Measurements from ENCODE around the gene IFNL2.
"Not testable (repeated sequence)": the region's sequence is repeated elsewhere in the genome, so short reads cannot be mapped to it uniquely, and the experiment has no call there.

IFNL2 gene

DNA sequence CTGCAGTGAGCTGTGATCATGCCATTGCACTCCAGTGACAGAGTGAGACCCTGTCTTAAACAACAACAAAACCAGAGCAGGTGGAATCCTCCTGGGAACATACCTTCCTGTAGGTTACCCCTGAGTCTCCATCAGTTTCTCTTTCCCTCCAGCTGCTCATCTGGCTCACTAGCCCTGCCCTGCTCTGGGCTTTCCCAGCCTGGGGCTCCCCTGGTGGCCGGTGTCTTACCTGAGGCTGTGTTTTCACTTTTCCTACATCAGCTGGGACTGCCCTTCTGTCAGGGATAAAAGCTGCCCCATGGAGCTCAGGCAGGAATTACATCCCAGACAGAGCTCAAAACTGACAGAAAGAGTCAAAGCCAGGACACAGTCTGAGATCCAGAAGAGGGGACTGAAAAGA is at the start of gene IFNL2:
Gene IFNL2 (plus strand): TSS at position 312 of the 400 bp plus-strand sequence. CDS start 173 bp downstream, outside the sequence.
- not testable (repeated sequence) for DNase-seq (ENCODE audit: insufficient read length, low spot score); FAIRE-seq

DNA sequence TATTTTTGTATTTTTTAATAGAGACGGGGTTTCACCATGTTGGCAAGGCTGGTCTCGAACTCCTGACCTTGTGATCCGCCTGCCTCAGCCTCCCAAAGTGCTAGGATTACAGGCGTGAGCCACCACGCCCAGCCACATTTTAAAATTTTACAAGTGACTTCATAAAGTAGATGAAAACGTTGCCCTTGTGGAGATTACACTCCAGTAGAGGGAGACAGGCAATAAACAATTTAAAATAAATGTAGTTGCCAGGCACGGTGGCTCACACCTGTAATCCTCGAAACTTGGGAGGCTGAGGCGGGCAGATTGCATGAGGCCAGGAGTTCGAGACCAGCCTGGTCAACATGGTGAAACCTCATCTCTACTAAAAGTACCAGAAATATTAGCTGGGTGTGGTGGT is 49.1 kb upstream of the IFNL2 start:
- not testable (repeated sequence) for FAIRE-seq; DNase-seq (ENCODE audit: insufficient read length, low spot score)

DNA sequence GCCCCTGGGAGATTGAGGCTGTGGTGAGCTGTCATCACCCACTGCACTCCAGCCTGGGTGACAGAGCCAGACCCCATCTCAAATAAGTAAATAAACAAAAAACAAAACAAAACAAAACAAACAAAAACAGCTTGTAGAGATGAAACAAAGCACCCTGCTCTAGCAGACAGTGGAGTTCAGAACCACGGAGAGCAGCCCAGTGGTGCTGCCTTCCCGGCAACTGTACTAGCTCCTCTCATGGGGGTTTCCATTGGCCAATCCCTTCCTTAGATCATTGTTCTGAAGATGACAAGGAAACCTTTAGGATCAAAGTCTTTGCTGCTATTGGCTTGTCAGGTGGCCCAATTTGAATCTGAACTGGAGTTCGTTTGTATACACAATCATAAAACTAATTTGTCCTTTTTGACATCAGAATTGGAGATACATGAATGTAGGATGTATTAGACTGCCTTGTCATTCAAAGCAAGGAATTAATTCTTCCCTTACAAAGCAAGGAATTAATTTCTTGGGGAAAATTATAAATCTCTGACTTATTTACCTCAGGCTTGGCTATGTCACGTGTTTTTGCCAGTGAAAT is 44.4 kb upstream of the IFNL2 start:
- DNase-seq (ENCODE audit: insufficient read length, low spot score) (no peak), FAIRE-seq (no peak)

DNA sequence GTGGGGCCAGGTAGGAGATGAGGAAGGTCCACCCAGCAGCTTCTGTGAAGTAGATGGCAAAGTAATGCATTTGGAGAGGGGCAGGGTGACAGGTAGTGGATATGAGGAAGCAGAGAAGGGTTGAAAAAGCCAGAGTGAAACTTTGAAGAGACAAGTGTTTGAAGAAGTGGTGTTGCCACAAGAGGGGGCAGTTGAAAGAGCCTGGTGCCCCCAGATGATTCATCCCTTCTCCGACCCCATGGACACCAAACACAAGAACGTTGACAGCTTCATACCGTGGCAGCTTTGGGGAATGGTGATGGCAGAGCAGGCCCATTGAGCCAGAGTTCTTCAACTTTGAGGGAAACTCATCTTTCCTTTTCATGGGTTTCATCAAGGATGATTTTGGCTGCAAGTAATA is 43.3 kb upstream of the IFNL2 start:
- FAIRE-seq (no peak), DNase-seq (ENCODE audit: insufficient read length, low spot score) (no peak)

DNA sequence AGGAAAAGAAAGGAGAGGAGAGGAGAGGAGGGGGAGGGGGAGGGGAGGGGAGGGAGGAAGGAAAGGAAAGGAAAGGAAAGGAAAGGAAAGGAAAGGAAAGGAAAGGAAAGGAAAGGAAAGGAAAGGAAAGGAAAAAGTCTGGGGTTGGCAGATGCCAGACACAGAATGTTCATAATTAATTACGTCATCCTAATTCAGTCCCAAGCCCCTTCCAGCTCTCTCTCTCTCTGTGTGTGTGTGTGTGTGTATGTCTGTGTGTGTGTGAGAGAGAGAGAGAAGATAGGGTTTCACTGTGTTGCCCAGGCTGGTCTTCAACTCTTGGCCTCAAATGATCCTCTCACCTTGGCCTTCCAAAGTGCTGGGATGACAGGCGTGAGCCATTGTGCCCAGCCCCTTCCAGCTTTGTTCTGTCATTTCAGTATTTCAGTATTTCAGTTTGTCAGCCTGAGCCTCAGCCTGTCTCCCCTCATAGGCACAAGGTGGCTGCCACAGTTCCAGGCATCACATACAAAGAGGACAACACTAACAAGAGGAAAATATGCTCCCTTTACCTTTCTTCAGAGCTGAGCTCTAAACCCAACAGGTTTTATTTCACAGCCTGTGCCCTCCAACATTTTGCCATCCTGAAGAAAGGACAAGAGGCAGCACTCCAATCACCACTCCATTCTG is 38.0 kb upstream of the IFNL2 start:
- no peak for FAIRE-seq
- DNase-seq (ENCODE audit: insufficient read length, low spot score) = no peak

DNA sequence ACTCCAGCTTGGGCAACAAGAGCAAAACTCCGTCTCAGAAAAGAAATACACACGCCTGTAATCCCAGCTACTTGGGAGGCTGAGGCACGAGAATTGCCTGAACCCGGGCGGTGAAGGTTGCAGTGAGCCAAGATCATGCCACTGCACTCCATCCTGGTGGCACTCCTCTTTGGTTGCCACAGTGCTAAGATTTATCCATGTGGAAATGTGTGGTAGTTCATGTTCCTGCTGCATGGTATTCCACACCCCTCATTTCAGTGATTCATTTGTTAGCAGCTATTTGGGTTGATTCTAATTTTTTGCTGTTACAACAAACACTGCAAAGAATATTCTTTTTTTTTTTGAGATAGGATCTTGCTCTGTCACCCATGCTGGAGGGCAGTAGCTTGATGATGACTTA is 35.5 kb upstream of the IFNL2 start:
- DNase-seq (ENCODE audit: insufficient read length, low spot score) (no peak), FAIRE-seq (no peak)

DNA sequence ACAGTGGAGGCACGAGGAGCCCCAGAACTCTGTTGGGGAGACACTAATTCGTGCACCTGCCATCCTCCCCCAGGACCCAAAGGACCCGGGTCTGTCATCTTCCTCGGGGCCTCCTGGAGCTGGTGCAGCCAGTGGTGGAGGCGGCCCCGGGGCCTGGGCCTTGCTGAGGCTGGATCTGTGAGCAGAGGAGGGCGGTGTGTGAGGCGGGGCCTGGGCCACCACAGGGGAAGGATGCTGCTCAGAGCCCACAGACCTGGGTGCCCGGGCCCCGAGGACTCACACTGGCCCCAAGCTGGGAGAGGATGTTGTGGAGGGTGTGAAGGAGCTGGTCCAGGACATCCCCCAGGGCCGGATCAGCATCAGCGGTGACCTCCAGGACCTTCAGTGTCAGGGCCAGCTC is 31.7 kb upstream of the IFNL2 start:
- FAIRE-seq = no peak
- DNase-seq (ENCODE audit: insufficient read length, low spot score) = no peak

DNA sequence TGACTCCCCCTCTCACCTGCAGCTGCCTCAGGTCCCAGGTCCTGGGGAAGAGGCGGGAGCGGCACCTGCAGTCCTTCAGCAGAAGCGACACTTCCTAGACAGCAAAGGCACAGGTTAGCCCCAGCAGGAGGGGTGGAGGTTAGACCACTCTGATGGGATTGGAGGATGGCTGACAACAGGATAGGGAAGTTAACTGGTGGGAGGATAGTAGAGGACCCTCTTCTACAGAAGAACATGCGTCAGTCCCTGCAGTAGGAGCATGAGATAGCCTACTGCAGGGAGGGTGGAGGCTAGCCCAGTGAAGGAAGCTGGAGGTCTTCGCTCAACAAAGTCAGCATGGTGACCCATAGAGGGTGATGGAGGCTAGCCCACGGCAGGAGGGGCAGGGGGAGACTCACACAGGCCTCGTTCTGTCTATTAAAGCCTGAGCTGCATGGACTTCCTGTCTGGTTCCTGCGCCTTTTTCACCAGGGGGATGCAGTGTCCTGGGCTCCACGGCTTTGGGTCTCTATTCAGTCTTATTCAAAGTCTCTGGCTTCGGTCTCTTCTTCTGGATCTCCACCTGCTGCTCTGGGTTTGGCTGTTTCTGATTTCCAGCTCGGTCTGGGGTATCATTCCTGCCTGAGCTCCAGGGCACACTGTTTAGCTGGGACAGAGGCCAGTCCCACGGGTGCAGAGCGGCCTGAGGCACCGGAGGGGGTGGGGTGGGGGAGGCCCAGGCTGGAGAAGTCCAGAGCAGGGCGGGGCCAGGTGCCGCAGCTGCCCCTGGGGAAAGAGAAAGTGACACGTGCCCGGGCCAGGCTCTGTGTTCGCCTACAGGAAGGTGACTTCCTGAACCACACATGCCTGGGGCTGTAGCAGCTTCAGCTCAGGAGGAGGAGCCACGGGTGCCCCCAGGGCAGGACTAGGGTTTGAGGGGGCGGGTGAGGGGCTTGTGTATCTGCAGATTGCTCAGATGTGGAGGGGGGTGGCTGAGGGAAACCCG is 30.7 kb upstream of the IFNL2 start:
- DNase-seq (ENCODE audit: insufficient read length, low spot score) (peak; percentile 52), FAIRE-seq (peak; percentile 91)

DNA sequence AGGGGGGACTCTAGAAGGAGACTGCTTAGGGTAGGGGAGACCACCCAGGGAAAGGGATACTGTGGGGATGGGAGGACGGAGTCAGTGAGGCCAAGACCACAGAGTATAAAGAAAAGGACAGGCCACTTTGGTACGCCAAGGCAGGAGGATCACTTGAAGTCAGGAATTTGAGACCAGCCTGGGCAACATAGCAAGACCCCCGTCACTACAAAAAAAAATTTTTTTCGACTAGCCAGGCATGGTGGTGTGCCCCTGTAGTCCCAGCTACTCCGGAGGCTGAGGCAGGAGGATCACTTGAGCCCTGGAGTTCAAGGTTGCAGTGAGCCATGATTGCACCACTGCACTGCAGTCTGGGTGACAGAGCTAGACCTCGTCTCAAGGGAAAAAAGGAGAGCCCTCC is 30.0 kb upstream of the IFNL2 start:
- FAIRE-seq (no peak), DNase-seq (ENCODE audit: insufficient read length, low spot score) (no peak)

DNA sequence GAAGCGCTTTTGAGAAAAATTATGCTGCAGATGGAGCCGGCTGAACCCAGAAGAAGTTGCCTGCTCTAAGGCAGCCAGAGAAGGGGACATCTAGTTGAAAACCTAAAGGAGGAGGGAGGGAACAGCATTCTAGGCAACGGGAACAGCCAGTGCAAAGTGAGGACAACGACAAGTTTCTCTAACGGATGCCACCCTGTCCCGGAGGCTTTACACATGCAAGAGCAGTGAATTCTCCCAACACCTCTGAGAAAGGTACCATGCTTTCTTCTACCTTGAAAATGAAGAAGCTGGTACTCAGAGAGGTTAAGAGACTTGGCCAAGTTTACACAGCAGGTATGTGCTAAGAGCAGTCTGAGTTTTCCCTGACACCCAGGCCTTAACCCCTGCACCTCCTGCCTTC is 29.3 kb upstream of the IFNL2 start:
- DNase-seq (ENCODE audit: insufficient read length, low spot score) (no peak), FAIRE-seq (no peak)

DNA sequence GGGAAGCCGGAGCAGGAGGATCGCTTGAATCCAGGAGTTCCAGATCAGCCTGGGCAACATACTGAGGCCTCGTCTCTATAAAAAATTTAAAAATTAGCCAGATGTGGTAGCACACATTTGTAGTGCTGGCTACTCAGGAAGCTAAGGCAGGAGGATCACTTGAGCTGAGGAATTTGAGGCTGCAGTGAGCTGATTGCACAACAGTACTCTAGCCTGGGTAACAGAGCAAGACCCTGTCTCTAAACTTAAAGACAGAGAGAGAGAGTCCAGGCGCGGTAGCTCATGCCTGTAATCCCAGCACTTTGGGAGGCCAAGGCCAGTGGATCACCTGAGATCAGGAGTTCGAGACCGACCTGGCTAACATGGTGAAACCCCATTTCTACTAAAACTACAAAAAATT is 27.8 kb upstream of the IFNL2 start:
- FAIRE-seq = no peak
- no peak for DNase-seq (ENCODE audit: insufficient read length, low spot score)

DNA sequence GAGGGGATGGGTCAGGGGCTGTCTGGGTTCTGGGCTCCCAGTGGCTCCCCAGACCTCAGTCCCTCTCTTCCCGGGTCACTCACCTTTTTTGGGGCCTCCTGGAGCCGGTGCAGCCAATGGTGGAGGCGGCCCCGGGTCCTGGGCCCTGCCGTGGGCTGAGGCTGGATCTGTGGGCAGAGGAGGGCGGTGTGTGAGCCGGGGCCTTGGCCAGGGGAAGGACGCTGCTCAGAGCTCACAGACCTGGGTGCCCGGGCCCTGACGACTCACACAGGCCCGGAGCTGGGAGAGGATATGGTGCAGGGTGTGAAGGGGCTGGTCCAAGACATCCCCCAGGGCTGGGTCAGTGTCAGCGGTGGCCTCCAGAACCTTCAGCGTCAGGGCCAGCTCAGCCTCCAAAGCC is 24.5 kb upstream of the IFNL2 start:
- DNase-seq (ENCODE audit: insufficient read length, low spot score); FAIRE-seq: not testable (repeated sequence)

DNA sequence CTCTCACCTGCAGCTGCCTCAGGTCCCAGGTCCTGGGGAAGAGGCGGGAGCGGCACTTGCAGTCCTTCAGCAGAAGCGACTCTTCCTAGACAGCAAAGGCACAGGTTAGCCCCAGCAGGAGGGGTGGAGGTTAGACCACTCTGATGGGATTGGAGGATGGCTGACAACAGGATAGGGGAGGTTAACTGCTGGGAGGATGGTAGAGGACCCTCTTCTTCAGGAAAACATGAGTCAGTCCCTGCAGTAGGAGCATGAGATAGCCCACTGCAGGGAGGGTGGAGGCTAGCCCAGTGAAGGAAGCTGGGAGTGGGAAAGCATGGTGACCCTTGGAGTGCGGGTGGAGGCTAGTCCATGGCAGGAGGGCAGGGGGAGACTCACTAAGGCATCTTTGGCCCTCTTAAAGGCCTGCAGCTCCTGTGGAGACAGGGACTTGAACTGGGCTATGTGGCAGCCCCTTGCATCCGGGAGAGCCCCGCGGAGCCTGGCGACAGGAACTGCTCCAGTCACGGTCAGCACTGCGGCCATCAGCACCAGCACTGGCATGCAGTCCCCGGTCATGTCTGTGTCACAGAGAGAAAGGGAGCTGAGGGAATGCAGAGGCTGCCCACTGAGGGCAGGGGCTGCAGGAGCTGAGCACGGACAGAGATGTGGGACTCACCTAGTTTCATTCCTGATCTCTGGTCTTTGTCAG is 23.6 kb upstream of the IFNL2 start, which contains the start of gene IFNL3:
Gene IFNL3 (minus strand): TSS at position 597 of the 691 bp plus-strand sequence. CDS start 39 bp downstream, at position 558.
- DNase-seq (ENCODE audit: insufficient read length, low spot score); FAIRE-seq: not testable (repeated sequence)

DNA sequence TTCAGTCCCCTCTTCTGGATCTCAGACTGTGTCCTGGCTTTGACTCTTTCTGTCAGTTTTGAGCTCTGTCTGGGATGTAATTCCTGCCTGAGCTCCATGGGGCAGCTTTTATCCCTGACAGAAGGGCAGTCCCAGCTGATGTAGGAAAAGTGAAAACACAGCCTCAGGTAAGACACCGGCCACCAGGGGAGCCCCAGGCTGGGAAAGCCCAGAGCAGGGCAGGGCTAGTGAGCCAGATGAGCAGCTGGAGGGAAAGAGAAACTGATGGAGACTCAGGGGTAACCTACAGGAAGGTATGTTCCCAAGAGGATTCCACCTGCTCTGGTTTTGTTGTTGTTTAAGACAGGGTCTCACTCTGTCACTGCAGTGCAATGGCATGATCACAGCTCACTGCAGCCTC is 23.0 kb upstream of the IFNL2 start:
- not testable (repeated sequence) for FAIRE-seq; DNase-seq (ENCODE audit: insufficient read length, low spot score)

DNA sequence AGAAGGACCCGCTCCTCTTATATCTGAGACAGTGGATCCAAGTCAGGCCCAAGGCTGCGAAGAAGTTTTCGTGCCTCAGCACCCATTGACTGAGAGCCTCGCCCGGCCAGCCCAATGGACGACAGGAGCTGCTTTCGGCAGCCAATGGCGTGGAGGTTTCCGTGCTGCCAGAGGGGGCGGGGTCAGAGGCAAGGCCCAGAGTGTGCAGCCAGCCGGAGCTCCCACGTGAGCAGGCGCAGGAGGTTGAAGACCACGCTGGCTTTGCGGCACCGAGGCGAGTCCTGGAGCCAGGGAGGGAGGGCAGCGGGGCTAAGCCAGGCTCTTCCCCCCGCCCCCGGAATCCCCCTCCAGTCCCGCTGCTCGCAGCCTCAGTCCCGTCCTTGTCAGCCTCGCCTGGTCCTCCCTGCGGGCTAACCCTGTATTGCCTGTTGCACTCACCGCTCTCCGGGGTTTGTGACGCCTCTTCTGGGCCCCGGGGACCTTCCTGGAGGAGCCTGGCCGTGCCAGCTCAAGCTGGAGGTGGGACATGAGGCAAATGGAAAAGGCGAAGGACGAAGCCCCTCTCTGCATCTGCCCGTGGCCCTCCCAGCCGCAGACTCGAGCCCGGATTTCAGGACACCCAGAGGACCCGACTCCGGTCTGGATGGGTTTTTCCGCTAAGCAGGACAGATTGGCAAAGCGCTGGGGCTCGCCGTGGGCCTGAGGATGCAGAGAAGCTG is 21.1 kb upstream of the IFNL2 start:
- no peak for FAIRE-seq
- DNase-seq (ENCODE audit: insufficient read length, low spot score) = no peak

DNA sequence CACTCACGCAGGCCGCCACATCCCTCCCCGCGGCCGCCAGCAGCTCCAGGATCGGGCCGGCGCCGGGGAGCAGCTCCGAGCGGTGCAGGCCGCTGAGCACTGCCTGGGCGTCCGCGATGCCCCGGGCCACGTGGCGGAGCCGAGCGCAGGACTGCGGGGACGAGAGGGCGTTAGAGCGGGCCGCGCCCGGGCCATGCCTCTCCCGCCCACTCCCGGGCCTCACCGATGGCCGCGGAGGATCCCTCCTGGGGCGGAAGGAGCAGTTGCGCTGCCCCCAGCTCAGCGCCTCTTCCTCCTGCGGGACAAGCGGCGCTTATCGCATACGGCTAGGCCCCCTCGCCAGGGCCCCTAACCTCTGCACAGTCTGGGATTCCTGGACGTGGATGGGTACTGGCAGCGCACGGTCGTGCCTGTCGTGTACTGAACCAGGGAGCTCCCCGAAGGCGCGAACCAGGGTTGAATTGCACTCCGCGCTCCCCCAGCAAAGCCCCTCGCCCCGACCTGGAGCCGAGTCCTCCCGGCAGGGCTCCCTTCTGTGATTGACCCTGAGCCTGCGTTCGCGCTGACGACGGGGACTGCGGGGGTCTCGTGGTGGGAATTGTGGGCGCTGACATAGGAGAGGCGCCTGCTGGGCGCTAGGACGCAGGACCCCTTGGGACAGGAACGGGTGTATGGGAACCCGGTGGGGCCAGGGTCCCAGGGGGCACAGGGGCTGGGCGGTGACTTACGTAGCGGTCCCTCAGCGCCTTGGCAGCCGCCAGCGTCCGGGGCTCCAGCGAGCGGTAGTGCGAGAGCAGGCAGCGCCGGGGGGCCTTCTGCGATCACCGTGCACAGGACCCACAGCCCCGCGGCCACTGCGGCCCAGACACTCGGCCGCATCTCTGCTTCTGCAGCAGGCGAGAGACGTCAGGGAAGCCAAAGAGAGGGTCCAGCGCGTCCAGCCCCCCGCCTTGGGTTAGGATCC is 20.2 kb upstream of the IFNL2 start:
- no peak for DNase-seq (ENCODE audit: insufficient read length, low spot score)

DNA sequence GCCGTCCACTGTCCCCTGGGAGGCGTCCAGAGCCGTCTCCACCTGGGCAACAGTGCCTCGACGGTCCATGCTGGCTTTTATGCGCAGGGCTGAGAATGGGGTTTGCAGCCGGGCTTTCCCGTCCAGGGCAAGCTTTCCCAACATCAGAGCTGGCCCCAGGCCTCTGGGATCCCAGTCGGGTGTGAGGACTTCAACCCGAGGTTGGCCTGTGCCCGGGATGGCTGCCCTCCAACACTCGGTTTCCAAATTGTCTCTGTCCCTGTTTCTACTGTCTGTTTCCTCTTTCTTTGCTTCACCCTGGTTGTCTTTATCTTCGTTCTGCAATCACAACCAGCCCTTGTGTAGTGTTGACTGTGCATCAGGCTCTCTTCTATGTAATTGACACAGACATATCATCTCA is 19.4 kb upstream of the IFNL2 start, which contains the start of gene IFNL4:
Gene IFNL4 (minus strand): TSS at position 51 of the 400 bp plus-strand sequence.
- FAIRE-seq (no peak), DNase-seq (ENCODE audit: insufficient read length, low spot score) (no peak)

More for the DNA sequence above, 20.2 kb upstream of the IFNL2 start:
- FAIRE-seq = no peak

DNA sequence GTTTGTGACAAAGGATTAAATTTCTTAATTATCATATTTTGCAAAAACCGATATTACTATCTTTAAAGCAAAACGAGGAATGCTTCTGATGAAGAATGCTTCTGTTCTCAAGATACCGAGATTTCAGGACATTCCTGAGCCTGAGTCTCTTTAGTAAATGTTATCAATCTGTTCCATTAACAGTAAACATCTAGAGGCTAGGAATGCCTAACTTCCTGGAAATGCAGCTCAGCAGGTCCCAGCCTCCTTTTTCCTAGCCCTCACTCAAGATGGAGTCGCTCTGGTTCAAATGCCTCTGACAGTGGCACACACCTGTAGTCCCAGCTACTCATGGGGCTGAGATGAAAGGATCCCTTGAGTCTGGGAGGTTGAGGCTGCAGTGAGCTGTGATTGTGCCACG is 17.1 kb upstream of the IFNL2 start:
- no peak for FAIRE-seq
- no peak for DNase-seq (ENCODE audit: insufficient read length, low spot score)

DNA sequence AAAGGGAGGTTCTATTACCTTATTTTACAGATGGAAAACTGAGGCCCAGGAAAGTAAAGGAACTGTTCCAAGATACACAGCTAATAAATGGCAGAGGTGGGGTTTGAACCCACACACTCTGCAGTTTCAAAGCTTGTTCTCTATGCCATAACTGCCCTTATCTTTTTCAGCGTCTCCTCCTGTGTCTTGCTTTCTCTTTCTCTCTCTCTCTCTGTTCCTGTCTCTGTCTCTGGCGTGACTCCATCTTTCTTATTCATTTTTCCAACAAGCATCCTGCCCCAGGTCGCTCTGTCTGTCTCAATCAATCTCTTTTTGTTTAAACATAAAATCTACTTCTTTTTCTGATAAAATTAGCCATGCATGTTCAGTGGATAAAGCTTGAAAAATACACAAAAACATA is 16.4 kb upstream of the IFNL2 start:
- DNase-seq (ENCODE audit: insufficient read length, low spot score) = no peak
- FAIRE-seq = no peak
